HG02973 (cell line): ENCODE results near the gene XCL2.
A peak's percentile ranks its signal among the peaks of the same experiment; 100 is the strongest.
"Not testable (repeated sequence)": the region's sequence is repeated elsewhere in the genome, so short reads cannot be mapped to it uniquely, and the experiment has no call there.

Experiments used
- ATAC-seq: cut with Tn5 transposase; IDR thresholded peaks from one replicate; pipeline ENCODE4 v1.9.1; 2021; ENCODE audit warnings: moderate library complexity; ENCODE audit not compliant: unreplicated experiment

Gene XCL2

DNA sequence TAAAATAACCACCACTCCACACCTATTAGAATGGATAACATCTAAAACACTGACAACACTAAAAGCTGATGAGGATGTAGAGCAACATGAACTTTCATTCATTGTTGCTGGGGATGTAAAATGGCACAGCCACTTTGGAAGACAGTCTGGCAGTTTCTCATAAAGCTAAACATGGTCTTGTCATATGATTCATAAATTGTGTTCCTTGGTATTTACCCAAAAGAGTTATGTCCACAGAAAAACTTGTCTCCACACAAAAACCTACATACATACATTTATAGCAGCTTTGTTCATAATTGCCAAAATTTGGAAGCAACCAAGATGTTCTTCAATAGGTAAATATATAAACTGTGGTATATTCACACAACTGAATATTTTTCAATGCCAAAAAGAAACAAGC lies 16.6 kb upstream of the XCL2 start:
- no peak for ATAC-seq

DNA sequence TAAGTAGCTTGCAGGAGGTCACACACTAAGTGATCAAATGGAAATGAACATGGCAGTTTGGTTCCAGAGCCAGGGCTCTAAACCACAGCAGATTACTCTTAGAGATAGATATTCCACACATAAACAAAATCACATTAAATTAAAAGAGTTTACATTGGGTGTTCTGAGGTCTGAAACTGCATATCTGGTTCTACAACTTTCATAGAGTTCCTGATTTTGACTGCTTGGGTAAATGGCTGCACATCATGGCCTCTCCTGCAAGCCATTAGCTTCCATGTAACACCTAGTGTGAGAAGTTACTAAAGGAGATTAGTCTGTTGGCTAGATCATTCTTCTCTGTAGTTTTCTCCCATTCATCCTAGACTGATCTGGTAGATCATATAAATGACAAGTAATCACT lies 12.8 kb upstream of the XCL2 start:
- no peak for ATAC-seq

DNA sequence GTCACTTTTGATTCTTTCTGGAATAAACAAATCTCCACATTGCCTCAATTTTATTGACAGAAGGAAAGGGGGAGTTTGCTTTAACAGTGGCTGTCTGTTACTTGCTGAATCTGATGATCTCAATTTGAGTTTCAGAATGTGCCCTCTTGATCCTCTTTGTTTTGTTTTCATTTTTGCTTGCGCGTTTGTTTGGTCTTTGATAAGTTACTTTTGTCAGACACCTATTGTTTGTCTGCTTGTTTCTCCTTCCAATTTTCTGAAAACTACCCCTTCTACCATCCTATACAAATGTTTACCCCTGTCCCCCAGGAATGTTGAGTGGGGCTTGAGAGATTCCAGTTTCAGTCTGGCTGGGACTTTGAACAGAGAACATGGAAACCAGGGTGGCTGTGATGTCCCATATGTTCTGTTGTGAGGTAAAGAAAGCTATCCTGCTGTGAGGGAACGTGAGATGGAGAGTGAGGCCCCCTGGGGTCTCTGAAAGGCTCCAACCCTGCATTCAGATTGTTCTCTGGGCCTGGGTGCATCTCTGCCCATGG lies 11.8 kb upstream of the XCL2 start:
- no peak for ATAC-seq

DNA sequence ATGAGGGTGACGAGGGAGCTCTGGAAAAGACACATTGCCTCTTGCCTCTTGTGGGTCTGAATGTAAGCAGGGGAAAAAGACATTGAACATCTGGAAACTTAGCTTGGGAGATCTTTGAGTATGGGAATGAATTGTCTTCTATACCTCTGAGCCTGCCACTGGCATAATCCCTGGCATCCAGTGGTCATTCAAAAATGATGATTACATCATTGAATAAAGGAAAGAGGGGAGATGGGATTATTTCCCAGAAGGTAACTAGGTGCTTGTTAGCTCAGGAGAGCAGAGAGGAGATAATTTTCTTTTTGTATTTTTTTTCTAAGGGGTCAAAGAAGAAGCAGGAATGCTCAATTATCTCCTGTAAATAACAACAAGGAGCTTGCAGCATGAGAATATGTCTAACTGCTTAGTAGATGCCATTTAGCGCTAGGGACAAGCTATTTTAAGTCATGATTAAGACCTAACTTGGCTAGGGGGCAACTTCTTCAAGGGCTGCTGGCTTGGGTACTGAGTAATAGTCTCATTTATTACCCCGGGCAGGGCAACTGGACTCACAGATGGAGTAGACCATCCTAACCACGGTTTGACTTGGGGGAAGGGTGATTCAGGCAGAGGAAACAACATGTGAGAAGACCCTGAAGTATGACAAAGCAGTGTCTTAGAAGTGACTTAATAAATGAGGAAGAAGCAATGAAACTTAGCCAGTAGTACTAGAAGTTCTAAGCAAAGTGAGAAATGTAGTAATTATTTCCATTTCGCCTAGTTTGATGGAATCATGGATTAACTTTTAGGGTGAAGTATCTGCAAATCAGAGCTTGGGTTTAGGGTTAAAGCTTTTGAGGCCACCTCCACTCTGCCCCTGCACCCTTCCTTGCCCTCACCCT lies 11.0 kb upstream of the XCL2 start:
- no peak for ATAC-seq

DNA sequence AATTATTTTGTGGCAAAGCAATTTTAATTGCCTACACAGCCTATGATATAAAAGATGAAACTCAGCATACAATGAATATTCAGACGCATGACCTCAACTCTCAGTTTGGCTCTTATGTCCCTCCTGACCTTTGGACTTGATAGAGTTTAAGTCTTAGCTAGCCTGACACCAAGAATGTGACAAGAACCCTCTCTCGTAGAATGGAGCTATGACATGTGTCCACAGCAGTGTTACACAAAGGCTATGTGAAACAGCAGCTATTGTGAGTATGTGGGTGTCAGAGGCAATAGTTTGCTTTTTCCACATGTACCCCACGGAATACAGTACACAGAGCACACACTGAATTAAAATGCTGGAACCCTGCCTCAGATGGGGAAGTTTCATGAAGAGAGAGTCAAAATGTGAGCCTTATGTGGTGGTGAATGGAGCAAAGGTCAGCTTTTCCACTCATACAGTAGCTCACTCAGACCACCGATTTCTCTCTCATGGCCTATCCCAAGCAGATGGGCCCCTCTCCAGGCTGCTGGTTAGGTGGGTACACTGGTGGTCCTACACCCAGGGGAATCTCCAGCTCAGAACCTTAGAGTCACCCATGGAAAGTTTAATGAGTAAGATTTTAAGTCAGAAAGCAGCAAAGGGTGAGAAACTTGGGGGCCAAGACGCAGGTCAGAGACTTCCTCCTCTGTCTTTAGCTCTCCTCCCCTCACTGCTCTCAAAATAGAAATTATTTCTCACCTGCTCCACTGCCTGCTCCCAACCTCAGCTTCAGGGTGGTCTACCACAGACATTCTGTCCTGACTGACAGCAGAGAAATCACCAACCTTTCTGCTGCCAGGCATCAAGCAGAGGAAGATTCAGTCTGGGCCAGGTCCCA lies 10.1 kb upstream of the XCL2 start:
- ATAC-seq = no peak

DNA sequence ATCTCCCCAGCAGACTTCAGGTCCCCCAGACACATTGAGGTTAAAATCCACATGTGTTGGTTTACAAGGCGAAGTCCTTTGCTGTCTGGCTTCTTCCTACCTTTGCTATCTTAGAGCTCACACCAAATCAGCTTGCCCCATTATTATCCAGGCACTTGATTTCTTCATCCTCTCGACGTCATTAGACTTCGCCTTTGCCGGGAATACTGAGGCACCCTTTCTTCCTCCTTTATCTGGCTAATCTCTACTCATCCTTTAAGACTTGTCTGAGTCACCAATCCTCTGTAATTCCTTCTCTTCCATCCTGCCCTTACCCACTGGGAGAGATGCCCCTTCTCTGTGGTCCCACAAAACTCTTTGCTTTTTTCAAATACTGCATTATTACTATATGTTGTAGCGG lies 9.2 kb upstream of the XCL2 start:
- no peak for ATAC-seq

DNA sequence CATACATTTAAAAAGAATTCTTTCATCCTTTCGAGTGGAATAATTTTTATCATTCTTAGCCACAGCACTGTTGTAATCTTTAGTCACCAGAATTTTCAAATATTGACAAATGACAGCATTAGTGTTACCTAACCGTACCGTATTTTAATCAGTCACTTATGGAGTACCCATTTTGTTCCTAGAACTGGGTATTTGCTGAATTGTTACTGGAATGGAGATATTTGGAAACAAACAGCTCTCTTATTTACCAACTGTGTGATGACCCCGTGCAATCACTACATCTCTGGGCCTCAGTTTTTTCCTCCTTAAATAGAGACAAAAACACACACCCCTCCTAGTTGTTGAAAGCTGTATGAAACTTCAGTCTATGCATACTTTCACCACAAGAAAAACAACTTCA lies 7.9 kb upstream of the XCL2 start:
- ATAC-seq = no peak

DNA sequence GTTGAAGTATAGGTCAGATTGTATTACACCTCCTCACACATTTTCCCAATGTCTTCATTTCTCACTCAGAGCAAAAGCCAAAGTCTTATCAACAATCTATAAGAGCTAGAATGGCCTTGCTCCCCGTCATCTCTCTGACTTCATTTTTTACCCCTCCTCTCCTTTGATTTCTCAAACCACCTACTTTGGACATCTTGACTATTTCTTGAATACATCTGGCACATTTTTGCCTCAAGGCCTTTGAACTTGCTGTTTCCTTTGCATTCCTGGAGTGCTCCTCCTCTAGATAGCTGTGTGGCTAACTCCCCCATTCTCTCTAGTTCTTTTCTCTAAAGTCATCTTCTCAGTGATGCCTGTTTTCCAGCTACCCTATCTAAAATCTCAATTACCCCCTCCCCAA lies 7.2 kb upstream of the XCL2 start:
- no peak for ATAC-seq

DNA sequence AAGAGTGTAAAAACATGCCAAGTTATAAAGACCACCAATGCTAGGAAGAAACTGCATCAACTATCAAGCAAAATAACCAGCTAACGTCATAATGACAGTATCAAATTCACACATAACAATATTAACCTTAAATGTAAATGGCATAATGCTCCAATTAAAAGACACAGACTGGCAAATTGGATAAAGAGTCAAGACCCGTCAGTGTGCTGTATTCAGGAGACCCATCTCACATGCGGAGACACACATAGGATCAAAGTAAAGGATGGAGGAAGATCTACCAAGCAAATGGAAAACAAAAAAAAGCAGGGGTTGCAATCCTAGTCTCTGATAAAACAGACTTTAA lies 2.7 kb upstream of the XCL2 start:
- not testable (repeated sequence) for ATAC-seq

DNA sequence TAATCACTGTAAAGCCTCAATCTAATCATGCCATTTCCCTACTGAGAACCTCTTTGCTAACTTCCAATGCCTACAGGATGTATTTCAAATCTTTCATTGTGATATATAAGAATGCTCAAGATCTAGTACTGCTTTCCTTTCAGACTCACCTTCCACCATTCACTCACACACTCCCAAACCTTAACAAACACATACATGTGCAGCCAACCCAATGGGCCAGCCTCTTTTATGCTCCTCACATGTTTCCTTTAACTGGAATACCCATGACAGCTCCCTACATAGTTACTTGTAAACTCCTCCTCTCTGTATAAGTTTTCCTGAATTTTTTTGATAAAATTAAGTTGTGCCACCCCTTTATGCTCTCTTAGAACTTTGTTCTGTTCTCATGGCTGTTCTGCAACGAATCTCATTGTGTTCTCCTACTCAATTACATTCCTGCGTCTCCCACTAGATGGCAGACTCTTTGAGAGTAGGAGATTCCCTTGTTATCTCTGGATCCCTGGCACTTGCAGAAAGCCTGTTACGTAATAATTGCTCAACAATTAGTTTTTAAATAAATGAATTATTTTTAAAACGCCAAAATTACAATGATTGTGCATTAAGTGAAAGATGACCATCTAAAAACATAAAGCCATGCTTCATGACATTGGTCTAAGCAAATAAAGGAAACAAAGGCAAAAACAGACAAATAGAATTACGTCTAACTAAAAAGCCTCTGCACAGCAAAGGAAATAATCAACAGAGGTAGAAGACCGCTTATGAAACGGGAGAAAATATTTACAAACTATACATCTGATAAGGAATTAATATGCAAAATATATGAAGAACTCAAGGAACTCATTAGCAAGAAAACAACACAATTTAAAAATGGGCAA lies 2.1 kb upstream of the XCL2 start:
- not testable (repeated sequence) for ATAC-seq

DNA sequence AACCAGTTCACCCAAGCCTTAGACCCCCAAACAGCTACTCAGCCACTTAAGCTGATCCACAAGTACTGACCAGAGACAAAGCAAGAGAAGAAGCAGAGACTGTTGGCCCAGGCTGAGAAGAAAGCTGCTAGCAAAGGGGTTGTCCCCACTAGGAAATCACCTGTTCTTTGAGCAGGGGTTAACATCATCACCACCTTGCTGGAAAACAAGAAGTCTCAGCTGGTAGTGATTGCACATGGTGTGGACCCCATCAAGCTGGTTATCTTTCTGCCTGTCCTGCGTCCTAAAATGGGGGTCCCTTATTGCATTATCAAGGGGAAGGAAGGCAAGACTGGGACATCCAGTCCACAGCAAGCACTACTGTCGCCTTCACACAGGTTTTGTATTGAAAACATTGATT lies 819 bp downstream of the XCL2 start:
- not testable (repeated sequence) for ATAC-seq

DNA sequence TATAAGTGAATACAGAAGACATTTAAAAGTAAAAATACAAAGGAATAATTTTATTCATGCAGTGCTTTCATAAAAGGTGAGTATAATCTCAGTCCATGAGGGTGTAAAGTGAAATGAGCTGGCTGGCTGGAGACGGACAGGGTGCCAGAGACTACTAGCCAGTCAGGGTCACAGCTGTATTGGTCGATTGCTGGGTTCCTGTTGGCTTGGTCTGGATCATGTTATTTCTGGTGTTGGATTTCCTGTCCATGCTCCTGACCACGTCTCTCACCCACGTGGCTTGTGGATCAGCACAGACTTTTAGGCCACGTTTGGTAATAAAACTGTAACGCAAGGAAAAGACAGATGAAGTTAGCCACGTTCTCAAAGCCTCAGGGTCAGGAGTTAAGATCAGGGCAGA lies 3.0 kb downstream of the XCL2 start:
- ATAC-seq = not testable (repeated sequence)

DNA sequence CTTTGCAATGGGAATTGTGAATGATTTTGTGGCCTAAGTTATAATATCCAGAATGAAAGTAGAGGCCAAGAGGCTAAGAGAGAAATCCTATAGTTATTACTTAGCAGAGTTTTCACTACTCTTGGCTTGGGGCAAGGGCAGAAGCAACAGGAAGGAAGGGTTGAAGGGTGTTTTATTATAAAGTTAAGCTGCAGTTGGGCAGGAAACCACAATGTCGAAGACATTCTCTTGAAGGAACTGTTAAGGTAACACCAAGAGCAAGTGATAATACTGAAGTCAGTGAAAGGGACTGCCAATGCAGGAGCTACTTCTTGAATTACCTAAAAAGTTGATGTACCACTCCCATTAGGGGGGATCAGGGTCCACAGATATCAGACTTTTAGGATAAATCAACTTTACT lies 8.3 kb downstream of the XCL2 start:
- ATAC-seq = peak; percentile 48

DNA sequence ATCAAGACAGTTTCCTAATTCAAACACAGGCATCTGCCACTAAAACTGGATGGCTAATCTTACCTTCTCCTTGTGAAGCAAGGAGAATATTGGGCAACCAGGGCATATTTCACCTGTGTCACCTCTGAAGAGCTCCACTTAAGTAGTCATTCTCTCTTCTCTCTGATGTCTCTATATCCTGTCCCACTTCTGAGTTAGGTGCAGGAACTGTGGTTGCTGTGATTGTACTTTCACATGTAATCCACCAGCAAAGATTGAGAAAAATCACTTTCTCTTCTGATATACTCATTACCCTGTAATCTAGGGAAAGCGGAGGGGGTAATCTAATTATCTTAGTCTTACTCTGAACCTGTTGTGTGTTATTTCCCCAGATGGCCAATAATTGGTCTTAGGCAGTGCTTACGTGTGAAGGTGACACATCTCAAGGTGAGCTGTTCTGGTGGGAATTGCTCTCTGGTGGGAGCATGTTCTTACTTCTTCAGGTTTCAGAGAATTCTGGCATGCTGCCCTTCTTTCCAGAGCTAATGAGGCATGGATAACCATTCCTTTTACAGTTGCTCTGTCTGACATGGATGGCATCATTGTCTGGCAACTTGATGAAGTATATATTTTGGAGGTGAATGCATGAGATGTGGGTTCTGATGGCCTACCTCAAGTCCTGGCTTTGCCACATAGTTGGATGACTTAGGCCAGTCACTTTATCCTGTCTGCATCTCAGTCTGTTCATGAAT lies 12.0 kb downstream of the XCL2 start:
- no peak for ATAC-seq

DNA sequence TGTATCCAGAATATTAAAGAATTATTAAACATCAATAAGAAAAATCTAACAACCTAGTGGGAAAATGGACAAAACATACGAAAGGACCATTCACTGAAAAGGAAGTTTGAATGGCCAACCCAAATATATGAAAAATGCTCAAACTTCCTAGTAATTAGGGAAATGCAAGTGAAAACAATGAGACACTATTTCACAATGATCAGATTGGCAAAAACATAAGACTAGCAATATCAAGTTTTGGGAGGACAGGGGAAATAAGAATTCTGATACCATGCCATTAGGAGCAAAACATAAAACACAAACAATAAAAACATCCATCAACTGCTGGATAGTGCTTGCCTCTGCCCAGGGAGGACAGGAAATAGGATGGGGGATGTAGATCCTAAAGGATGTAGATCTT lies 14.3 kb downstream of the XCL2 start:
- no peak for ATAC-seq

DNA sequence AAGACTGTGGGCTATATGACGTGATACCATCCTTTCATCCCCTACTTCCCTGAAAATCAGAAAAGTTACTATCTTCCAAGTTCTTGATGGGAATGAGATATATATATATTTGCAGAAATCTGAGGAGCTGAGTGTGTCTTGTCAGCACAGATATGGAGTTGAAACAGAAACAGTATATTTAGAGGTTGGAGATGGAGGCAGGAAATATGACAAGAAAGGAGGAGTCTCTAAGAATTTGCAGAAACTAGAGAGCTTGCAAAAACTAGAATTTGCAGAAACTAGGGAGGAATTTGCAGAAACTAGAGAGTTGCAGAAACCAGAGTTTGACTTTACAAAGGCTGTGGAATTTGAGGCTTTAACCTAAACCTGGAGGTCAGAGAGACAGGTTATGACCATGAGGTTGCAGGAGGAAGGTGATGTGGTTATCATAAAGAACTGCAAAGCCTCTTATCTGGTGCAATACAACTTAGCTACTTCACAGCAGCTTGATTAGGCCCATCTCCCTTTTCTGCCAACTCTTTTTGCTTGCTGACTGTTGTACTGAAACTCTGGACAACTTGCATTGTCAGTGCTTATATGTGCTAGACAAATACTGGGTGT lies 22.3 kb downstream of the XCL2 start:
- no peak for ATAC-seq

DNA sequence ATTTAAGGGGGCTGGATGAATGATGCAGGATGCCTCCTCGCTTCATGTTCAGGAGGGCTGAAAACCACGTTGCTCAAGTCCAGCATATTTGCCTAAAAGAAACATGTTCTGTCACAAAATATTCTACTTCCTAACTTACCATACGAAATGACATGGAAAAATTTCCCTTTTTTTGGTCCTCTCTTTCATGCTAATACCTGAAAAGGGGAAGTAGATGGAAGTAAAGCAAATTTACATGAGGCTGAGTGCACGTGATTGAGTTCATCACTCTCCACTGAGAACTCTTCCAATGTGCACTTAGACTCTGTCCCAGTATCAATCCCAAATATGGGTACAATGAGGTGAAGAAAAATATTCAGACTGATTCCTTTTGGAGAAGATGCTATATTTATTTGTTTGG lies 23.0 kb downstream of the XCL2 start:
- no peak for ATAC-seq

DNA sequence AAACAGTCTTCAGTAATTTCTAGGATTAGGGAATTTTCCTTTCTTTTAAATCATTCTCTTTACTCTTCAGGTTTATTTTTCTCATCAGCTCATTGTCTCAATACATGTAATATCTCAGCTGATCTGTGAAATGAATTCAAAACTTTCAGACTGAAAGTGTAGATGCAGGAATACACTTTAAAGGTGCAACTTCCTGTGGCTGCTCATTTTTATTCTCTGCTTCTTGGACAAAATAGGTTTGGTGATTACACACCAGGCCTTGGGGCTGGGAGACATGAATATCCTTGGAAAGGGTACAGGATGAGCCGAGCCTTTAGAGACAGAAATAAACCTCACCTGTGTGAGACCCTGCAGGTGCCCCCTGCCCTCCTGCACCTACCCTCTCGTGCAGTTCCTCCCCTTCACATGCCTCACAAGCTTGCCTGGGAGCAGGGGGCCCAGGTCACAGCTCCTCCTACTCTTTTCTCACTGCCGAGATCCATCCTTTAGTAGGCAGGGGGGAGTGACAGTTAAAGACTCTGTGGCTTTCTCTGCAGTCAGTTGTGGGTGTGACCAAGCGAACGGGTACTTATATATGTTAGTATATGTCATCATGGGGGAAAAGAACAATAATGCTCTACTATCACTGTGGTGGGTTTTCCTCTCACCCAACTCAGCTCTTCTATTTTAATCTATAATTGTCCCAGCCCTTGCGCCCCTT lies 23.6 kb downstream of the XCL2 start:
- ATAC-seq = no peak

DNA sequence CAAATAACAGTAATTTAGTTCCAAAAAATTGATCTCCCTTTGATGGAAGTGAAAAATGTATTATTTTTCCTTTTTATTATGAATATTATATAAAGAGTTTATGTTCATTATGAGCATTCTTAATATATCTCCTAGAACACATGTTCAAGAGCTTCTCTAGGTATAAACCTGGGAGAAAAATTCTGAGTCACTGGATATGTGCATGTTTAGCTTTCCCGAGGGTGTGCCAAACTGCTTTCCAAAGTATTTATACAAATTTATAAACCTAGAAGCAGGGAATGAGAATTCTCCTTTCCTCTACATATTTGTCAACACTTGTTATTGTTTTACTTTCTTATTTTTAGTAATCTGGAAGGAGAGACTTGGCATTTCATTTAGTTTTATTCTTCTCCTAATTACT lies 25.0 kb downstream of the XCL2 start:
- ATAC-seq = no peak
